ENCODE results near the gene CCT3. TPM values are rescaled to one million over a fixed set of nuclear protein-coding genes. Genes with fewer than 3 reads are reported as not detected.

The CCT3 gene
- total and polyA plus RNA-seq, 12 donors = 108 to 505 (median 258) TPM

- Histone ChIP-seq H3K4me3 (no peak overlapping the region), H3K27me3 (no peaks in the 10 kb centered on the region), H3K4me1 (replicated peaks in 1 of 2) (peaks cover 4 to 14% of the 10 kb centered on the region in 2 donors), H3K9me3 (replicated peaks in 1 of 3) (no peaks in the 10 kb centered on the region), H3K27ac (no peak overlapping the region), H3K36me3 (replicated peaks in 1 of 2) (no peaks in the 10 kb centered on the region)
- DNase-seq = peak in 1 of 7 donors; percentile 37
- intact Hi-C loops (cut with DNase I) = no loop called here
- 79 to 85% (median 83%) methylated on average over 6 to 7 of the region's 7 CpGs for WGBS, 4 donors
- TF ChIP-seq CTCF (IDR thresholded peaks at IDR 0.05) = no peak
- TF ChIP-seq POLR2A (IDR thresholded peaks at IDR 0.05) = no peak
These were observed 30.1 kb upstream of the CCT3 start for GRCh38 chr1:156368157-156368658.

GRCh38 chr1:156367383-156368156, 29.5 kb upstream of the CCT3 start:
- intact Hi-C loops (cut with DNase I) = no loop called here

GRCh38 chr1:156366378-156367166, 28.5 kb upstream of the CCT3 start:
- intact Hi-C loops (cut with DNase I) = no loop called here
- Histone ChIP-seq H3K4me1 (replicated peaks in 1 of 2) (peaks cover 4 to 14% of the 10 kb centered on the region in 2 donors), H3K4me3 (no peak overlapping the region), H3K9me3 (replicated peaks in 1 of 3) (no peaks in the 10 kb centered on the region), H3K27ac (no peak overlapping the region), H3K27me3 (no peaks in the 10 kb centered on the region), H3K36me3 (replicated peaks in 1 of 2) (no peaks in the 10 kb centered on the region)
- DNase-seq = no peak
- TF ChIP-seq POLR2A (IDR thresholded peaks at IDR 0.05) = no peak
- TF ChIP-seq CTCF (IDR thresholded peaks at IDR 0.05) = no peak
- WGBS, 4 donors = 86 to 94% (median 91%) methylated on average over 4 to 5 of the region's 5 CpGs

More at GRCh38 chr1:156367383-156368156, 29.5 kb upstream of the CCT3 start:
- DNase-seq = no peak
- WGBS, 4 donors = 85 to 89% (median 88%) methylated on average over 6 to 9 of the region's 9 CpGs
- TF ChIP-seq CTCF (IDR thresholded peaks at IDR 0.05) = no peak
- no peak for TF ChIP-seq POLR2A (IDR thresholded peaks at IDR 0.05)
- H3K27ac ChIP-seq = no peak overlapping the region
- H3K36me3 ChIP-seq (replicated peaks in 1 of 2) = no peaks in the 10 kb centered on the region
- H3K27me3 ChIP-seq = no peaks in the 10 kb centered on the region
- no peaks in the 10 kb centered on the region for H3K9me3 ChIP-seq (replicated peaks in 1 of 3)
- peaks cover 4 to 14% of the 10 kb centered on the region in 2 donors for H3K4me1 ChIP-seq (replicated peaks in 1 of 2)
- H3K4me3 ChIP-seq = no peak overlapping the region

DNA sequence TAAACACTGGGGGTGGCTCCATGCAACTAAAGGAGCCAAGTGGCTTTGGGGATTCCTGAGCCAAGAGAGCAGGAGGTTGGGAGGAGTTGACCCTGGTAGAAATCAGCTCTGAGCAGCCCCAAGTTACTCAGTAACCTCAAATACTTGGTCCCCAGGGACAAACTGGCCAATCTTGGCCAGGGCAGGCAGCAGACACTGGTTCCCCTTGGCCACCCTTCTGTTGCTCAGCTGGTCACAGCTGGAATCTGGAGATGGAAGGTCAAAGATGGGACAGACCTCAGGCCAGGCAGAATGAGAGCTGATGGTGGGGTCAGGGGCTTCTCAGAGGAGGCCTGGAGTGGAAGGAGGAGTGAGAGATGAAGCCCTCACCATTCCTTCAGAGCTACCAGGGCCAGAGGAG, 27.7 kb upstream of the CCT3 start:
- TF ChIP-seq CTCF (IDR thresholded peaks at IDR 0.05) = no peak
- TF ChIP-seq POLR2A (IDR thresholded peaks at IDR 0.05) = no peak
- intact Hi-C loops (cut with DNase I) = no loop called here
- no peak for DNase-seq
- H3K27me3 ChIP-seq = no peaks in the 10 kb centered on the region
- H3K4me1 ChIP-seq (replicated peaks in 1 of 2) = peaks cover 4 to 14% of the 10 kb centered on the region in 2 donors
- no peaks in the 10 kb centered on the region for H3K9me3 ChIP-seq (replicated peaks in 1 of 3)
- H3K27ac ChIP-seq = no peak overlapping the region
- H3K4me3 ChIP-seq = no peak overlapping the region
- H3K36me3 ChIP-seq (replicated peaks in 1 of 2) = no peaks in the 10 kb centered on the region

Measured in adrenal gland (tissue), 12 donors.